CD4-positive, alpha-beta T cell treated with Interleukin-4 for 1 hour (primary cell): ENCODE results near the gene CXXC4.

Source experiments
- DNase-seq, 2 donors: peaks; one replicate each; pipeline ENCODE4 v3.0.0-alpha.2; 2020 to 2022

The CXXC4 gene

DNA sequence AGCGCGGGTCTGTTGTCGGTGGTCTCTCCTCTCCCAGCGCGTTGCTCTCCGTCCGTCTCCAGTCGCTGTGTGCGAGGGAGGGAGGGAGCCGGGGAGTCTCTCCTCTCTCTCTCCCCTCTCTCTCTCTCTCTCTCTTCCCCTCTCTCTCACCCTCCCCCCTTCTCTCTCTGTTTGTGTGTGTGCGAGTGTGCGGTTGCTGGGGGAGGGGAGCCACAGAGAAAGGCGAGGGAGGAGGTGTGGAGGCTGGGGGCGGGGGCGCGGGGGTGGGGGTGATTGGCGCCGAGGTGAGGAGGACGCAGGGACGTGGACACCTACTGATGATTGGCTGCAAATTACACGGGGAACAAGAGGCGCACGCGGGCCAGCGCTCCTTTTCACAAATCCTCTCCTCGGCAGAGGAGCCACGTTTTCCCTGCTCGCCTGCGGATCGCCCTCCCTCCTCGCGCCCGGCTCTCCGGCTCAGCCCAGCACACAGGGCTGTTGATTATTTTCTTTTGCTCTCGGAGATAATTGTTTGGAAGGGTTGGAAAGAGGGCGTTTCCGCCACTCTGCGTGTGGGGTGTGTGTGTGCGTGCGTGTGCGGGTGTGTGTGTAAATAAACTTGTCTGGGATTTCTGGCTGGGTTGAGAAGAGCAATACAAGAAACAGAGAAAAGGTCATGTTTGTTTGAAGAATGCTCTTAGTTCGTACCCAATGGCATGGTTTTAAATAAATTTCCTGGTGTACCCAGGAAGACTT, at the start of gene CXXC4:
CXXC4 (minus strand) TSS at position 73 of the 738 bp plus-strand sequence. CDS start 3,092 bp downstream, outside the sequence.
- peak; percentile 30 to 52 for DNase-seq

GRCh38 chr4:104533156-104533555, 38.5 kb upstream of the CXXC4 start:
- no peak for DNase-seq

GRCh38 chr4:104532677-104533076, 38.0 kb upstream of the CXXC4 start:
- DNase-seq = no peak

DNA sequence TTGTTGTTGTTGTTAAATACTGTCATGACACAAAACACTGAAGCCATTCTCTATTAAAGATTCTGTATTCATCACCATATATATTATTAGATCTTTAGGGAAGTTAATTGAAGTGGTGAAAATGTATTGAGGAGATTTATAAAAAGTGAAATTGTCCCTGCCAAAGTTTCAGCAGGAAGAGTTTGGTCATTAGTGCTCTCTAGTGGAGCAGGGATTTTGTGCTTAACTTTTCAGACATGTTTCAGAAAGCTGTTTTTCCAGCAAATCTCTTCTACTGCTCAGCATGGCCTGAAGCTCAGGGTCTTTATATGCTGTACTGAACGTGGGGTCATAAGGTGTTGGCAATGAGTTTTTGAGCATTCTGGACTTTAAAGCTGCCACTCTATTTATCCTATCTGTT, 36.7 kb upstream of the CXXC4 start:
- no peak for DNase-seq

GRCh38 chr4:104530426-104530825, 35.7 kb upstream of the CXXC4 start:
- DNase-seq = no peak

DNA sequence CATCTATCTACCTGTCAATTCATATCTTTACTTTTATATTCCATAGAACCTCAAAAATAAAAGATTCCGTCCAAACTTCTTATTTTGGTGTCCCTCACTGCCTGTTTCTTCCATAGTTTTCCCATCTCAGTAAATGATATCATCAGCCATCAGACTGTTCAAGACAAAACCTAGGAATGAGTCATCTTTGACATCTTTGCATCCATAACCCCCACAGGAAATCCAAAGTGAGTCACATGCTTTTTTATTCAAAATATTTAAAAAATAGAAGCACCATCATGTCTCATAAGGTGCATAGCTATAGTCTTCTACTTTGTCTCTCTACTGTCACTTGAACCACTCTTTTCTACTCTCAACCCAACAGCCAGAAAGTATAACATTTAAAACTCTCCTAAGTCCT, 29.9 kb upstream of the CXXC4 start:
- DNase-seq = no peak

DNA sequence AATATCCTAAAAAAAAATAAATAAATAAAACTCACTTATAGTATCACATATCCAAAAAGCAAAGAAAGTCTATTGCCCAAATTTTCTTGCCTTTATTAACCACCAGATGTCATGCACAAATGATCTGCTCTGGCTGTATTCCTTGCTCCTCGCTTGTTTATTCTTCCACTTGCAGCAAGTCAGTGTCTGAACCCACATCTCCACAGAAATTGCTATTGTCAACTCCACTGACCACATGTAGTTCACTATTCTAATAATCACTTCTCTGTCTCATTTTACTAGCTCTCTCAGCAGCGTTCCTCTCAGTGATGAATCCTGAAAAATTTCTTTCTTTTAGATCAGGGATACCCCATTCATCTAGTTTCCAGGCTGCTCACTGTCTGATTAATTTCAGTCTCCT, 29.3 kb upstream of the CXXC4 start:
- no peak for DNase-seq

GRCh38 chr4:104519588-104519987, 24.9 kb upstream of the CXXC4 start:
- DNase-seq = no peak

DNA sequence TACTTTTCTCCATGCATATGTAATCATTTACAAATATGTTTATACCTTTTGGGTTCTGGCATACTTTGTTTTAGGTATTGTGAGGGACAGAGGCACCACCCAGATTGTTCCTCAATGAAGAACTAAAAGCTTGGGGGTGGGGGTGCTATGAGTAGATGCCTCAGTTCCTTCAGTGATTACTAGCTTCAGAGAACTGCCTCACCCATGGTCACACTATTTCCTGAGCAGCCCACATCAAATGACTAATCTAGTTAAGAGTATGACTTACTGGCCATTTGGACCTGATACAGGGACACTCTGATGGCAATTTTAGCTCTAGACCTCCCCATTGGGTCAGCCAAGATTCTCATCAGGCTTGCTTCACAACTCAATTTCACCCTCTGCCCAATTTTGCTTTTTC, 22.2 kb upstream of the CXXC4 start:
- DNase-seq = no peak

- DNase-seq = no peak
Observed at GRCh38 chr4:104508224-104508623, 13.5 kb upstream of the CXXC4 start.

DNA sequence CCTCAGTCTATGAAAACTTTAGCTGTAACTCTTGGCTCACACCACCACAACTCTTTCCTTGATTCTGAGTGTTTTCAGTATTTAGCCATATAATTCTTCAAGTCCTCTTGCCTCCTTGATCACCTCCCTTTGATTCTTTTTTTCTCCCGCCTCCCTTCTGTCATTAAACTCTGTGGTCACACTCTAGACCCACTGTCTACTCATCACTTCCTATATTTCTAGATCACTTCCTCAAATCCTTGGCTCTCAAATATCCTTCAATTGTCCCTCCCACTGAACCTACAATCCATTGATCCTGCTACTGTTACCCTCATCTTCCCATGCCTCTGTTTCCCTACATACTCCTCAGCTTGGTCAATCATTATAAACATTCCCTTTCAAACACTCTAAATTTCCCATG, 12.4 kb upstream of the CXXC4 start:
- DNase-seq = no peak

- no peak for DNase-seq
Observed at GRCh38 chr4:104504536-104504935, 9.8 kb upstream of the CXXC4 start.

GRCh38 chr4:104502471-104502870, 7.8 kb upstream of the CXXC4 start:
- no peak for DNase-seq

- DNase-seq = no peak
Observed at GRCh38 chr4:104501290-104501689, 6.6 kb upstream of the CXXC4 start.

DNA sequence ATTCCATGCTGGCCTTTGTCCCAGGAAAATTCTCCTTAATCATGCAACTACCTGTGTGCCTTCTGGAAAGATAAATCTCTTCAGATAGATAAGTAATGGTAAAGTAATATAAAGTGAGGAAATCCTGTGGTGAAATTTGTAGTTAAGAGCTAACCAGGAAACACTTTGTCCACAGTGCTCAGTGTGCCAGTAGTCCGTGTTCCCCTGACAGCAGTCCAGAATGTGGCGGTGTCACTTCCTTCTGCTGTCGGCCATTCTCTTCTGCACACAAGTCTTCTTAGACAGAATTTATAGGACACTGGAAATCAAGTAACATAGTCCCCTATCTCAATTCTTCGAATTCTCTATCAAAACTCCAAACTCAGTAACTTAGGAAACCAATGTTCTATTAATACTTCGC, 5.7 kb upstream of the CXXC4 start:
- no peak for DNase-seq

- no peak for DNase-seq
Observed at GRCh38 chr4:104494185-104494584, 509 bp downstream of the CXXC4 start.

- DNase-seq = no peak
Observed at GRCh38 chr4:104493081-104493831, 1.4 kb downstream of the CXXC4 start.

DNA sequence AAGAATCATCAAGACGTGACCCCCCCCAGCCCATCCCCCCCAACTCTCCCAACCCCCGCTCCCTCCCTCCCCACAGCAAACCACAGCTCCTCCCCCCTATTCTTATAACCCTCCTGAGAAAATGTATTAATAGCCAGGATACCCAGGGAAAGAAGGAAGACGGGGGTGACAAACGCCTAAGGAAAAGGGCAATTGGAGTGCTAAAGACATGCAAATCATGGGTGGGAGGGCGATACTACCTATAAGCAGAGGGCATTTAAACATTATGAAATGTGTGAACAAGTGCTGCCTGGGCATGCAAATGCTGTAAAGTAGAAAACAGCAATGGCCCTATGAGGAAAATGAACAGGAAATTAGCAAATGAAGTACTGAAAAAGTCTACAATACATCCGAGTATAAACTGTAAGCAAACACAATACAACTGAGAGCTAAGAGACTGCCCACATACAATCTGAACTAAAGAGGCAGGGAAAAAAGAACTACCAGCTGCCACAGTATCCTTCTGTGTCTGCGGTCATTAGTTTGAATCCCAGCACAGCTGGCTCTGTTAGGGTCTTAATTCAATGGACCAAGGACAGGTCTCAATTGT, 2.4 kb downstream of the CXXC4 start:
- DNase-seq = no peak

DNA sequence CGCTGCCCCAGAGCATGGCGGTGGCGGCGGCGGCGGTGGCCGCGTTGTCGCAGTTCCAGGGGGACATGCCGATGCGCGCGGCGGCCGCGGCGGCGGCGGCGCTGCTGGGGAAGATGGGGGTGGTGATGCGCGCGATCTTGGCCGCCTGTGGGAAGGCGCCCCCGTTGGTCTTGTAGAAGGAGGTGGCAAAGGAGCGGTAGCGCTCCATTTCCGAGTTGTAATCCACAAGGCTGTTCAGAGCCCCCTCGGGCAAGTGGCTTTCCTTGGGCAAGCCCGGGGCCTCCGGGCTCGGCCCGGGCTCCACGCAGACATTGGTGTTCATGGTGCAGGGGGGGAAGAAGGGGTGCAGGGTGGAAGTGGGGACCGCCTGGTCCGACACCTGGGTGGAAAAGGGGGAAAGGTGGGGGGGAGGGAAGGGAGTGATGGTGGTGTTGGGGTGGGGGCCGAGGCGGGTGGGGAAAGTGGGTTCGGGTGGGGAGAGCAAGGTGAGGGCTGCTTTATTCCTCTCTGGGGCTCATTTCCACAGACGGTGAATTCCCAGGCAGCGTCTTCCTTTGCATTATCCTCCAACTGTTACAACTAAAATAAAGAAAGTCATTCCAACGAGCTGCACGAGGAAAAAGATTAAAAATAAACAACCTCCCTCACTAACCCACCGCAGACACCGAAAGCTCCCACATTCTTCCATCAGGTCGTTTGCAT, 3.1 kb downstream of the CXXC4 start:
- DNase-seq = peak; percentile 25 to 42

DNA sequence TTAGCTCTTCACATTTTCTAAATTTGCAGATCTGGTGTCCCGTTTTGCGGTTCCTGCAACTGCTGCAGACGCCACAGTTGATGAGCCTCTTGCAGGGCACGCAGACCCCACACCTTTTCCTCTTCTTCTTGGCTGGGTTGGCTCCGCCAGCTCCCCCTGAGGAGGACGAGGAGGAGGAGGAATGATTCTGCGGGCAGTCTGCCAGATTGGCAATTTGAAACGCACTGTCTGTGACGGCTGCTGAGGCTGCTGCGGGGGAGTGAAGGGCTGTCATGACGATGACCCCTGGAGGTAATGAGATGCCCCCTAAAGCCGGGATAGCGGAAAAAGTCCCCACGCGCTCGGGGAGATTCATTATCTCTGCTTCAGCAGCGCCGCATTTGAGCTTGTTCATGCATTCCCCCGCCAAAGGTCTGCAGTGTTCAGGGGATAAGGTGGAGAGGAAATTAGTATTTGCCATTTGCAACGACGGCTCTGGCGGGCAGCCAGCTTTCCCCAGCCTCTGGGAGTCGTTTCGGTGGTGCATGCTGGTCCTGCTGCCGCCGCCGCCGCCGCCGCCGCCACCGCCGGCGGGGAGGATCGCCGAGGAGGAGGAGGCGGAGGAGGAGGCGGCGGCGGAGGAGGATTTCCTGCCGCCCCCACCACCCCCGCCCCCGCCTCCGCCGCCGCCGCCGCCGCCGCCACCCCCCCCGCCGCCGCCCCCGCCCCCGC, 3.8 kb downstream of the CXXC4 start:
- peak; percentile 24 to 46 for DNase-seq

GRCh38 chr4:104490096-104490769, 4.5 kb downstream of the CXXC4 start:
- peak in 1 of 2 donors; percentile 8 for DNase-seq

GRCh38 chr4:104489731-104490095, 5.0 kb downstream of the CXXC4 start:
- no peak for DNase-seq
